Measurements from ENCODE around the gene CPD.
A peak's percentile ranks its signal among the peaks of the same experiment; 100 is the strongest.

Gene CPD

GRCh38 chr17:30357476-30357875, 21.3 kb upstream of the CPD start:
- no peak for DNase-seq

- no peak for DNase-seq
Measured at GRCh38 chr17:30358055-30358760, 20.5 kb upstream of the CPD start.

- DNase-seq = no peak
Measured at GRCh38 chr17:30360086-30360808, 18.5 kb upstream of the CPD start.

GRCh38 chr17:30361766-30362279, 16.9 kb upstream of the CPD start:
- DNase-seq = no peak

GRCh38 chr17:30363715-30364202, 15.0 kb upstream of the CPD start:
- DNase-seq = peak; percentile 86

GRCh38 chr17:30366536-30366935, 12.2 kb upstream of the CPD start:
- no peak for DNase-seq

GRCh38 chr17:30368912-30369720, 9.6 kb upstream of the CPD start:
- DNase-seq = no peak

- DNase-seq = no peak
Measured at GRCh38 chr17:30369995-30370394, 8.7 kb upstream of the CPD start.

- DNase-seq = no peak
Measured at GRCh38 chr17:30372755-30373154, 6.0 kb upstream of the CPD start.

GRCh38 chr17:30375661-30376060, 3.1 kb upstream of the CPD start:
- DNase-seq = no peak

- no peak for DNase-seq
Measured at GRCh38 chr17:30376621-30377452, 1.9 kb upstream of the CPD start.

GRCh38 chr17:30377574-30378240, 1.0 kb upstream of the CPD start:
- DNase-seq = no peak

GRCh38 chr17:30378241-30378824, 394 bp upstream of the CPD start:
- DNase-seq = peak; percentile 78

- peak; percentile 34 for DNase-seq
Measured at GRCh38 chr17:30379303-30379902, 676 bp downstream of the CPD start.

GRCh38 chr17:30379903-30380381, 1.2 kb downstream of the CPD start:
- peak; percentile 32 for DNase-seq

GRCh38 chr17:30380643-30381339, 2.1 kb downstream of the CPD start:
- DNase-seq = no peak

GRCh38 chr17:30381340-30381659, 2.6 kb downstream of the CPD start:
- DNase-seq = no peak

GRCh38 chr17:30382345-30382744, 3.6 kb downstream of the CPD start:
- no peak for DNase-seq

GRCh38 chr17:30388321-30389179, 9.8 kb downstream of the CPD start:
- no peak for DNase-seq
